GM21717 (cell line): ENCODE measurements around the gene DRG2.

ENCODE experiments used
- ATAC-seq: cut with Tn5 transposase; IDR thresholded peaks from one replicate; pipeline ENCODE4 v1.9.1; 2021; ENCODE audit warnings: mild to moderate bottlenecking, moderate library complexity; ENCODE audit not compliant: unreplicated experiment

Gene DRG2

GRCh38 chr17:18087610-18088491, at the start of gene DRG2:
DRG2 (plus strand) TSS chr17:18087948; CDS start chr17:18088024, 76 bp downstream.
- peak; percentile 71 for ATAC-seq

GRCh38 chr17:18038149-18038850, 49.4 kb upstream of the DRG2 start:
- no peak for ATAC-seq

- peak; percentile 82 for ATAC-seq
These were observed 48.8 kb upstream of the DRG2 start, which contains the start of the genes ATPAF2 and GID4 for GRCh38 chr17:18038861-18039534. ATPAF2 (minus strand) TSS chr17:18039168; CDS start chr17:18039013, 155 bp downstream. GID4 (plus strand) TSS chr17:18039408; CDS start chr17:18039465, 57 bp downstream.

GRCh38 chr17:18039535-18040260, 48.0 kb upstream of the DRG2 start:
- peak; percentile 3 for ATAC-seq

GRCh38 chr17:18040261-18040858, 47.4 kb upstream of the DRG2 start:
- ATAC-seq, result peak; percentile 3

- ATAC-seq, result no peak
These were observed 46.0 kb upstream of the DRG2 start for GRCh38 chr17:18041776-18042175.

GRCh38 chr17:18042983-18043382, 44.8 kb upstream of the DRG2 start:
- ATAC-seq, result no peak

- no peak for ATAC-seq
These were observed 44.3 kb upstream of the DRG2 start for GRCh38 chr17:18043491-18043890.

GRCh38 chr17:18044609-18045008, 43.1 kb upstream of the DRG2 start:
- ATAC-seq, result no peak

GRCh38 chr17:18045691-18046350, 41.9 kb upstream of the DRG2 start:
- ATAC-seq, result no peak

- no peak for ATAC-seq
These were observed 32.2 kb upstream of the DRG2 start for GRCh38 chr17:18055597-18055996.

GRCh38 chr17:18056214-18056613, 31.5 kb upstream of the DRG2 start:
- no peak for ATAC-seq

- no peak for ATAC-seq
These were observed 28.5 kb upstream of the DRG2 start for GRCh38 chr17:18059283-18059682.

- no peak for ATAC-seq
These were observed 23.7 kb upstream of the DRG2 start for GRCh38 chr17:18064053-18064452.

GRCh38 chr17:18065546-18065945, 22.2 kb upstream of the DRG2 start:
- no peak for ATAC-seq

GRCh38 chr17:18066866-18067265, 20.9 kb upstream of the DRG2 start:
- no peak for ATAC-seq

- no peak for ATAC-seq
These were observed 18.6 kb upstream of the DRG2 start for GRCh38 chr17:18069101-18069500.

GRCh38 chr17:18070861-18071340, 16.8 kb upstream of the DRG2 start:
- no peak for ATAC-seq

GRCh38 chr17:18071751-18072150, 16.0 kb upstream of the DRG2 start:
- ATAC-seq, result no peak
